ENCODE data around the gene CAMTA1.

CAMTA1 gene

GRCh38 chr1:7426780-7427604 is 641.7 kb downstream of the CAMTA1 start:
- DNase-seq = no peak

GRCh38 chr1:7427605-7428300 is 642.5 kb downstream of the CAMTA1 start:
- no peak for DNase-seq

- DNase-seq = no peak
These were observed 644.0 kb downstream of the CAMTA1 start for GRCh38 chr1:7429290-7429689.

- DNase-seq = no peak
These were observed 644.9 kb downstream of the CAMTA1 start for GRCh38 chr1:7430047-7430608.

GRCh38 chr1:7430691-7431090 is 645.4 kb downstream of the CAMTA1 start:
- DNase-seq = no peak

GRCh38 chr1:7432102-7432899 is 647.0 kb downstream of the CAMTA1 start:
- no peak for DNase-seq

- DNase-seq = no peak
These were observed 647.7 kb downstream of the CAMTA1 start for GRCh38 chr1:7432900-7433380.

- DNase-seq = no peak
These were observed 649.3 kb downstream of the CAMTA1 start for GRCh38 chr1:7434566-7434965.

GRCh38 chr1:7435276-7436055 is 650.2 kb downstream of the CAMTA1 start:
- no peak for DNase-seq

- no peak for DNase-seq
These were observed 651.1 kb downstream of the CAMTA1 start for GRCh38 chr1:7436056-7437005.

- DNase-seq = no peak
These were observed 651.8 kb downstream of the CAMTA1 start for GRCh38 chr1:7437036-7437435.

GRCh38 chr1:7437608-7438395 is 652.5 kb downstream of the CAMTA1 start:
- DNase-seq = no peak

- DNase-seq = no peak
These were observed 653.1 kb downstream of the CAMTA1 start for GRCh38 chr1:7438396-7438785.

- no peak for DNase-seq
These were observed 653.8 kb downstream of the CAMTA1 start for GRCh38 chr1:7438921-7439655.

- DNase-seq = no peak
These were observed 654.9 kb downstream of the CAMTA1 start for GRCh38 chr1:7440154-7440553.

GRCh38 chr1:7441143-7441841 is 656.0 kb downstream of the CAMTA1 start:
- no peak for DNase-seq

- DNase-seq = no peak
These were observed 656.8 kb downstream of the CAMTA1 start for GRCh38 chr1:7442036-7442435.

GRCh38 chr1:7442918-7443317 is 657.7 kb downstream of the CAMTA1 start:
- DNase-seq = no peak

GRCh38 chr1:7444363-7444762 is 659.1 kb downstream of the CAMTA1 start:
- DNase-seq = no peak

Measured in T-helper 9 cell (primary cell).